ENCODE results near the gene MTG1. TPM values are rescaled to one million over a fixed set of nuclear protein-coding genes. Genes with fewer than 3 reads are reported as not detected.

Gene MTG1
- total and polyA plus RNA-seq, 2 experiments from 2014 or later = 45.7 to 68.6 TPM

DNA sequence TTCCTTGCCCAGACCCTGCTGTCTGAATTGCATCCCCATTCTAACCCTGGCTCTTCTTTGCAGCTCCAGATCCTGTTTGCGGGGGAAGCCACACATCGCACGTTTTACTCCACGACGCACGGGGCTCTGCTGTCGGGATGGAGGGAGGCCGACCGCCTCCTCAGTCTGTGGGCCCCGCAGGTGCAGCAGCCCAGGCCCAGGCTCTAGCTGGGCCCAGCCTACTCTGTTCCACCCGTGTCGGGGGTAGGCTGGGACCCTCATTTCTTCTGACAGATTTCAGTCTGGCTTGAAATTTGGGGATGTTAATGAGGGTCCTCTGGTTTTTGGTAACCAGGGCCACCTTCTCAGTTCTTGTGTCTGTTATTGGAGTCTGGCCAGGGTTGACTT, 2.7 kb upstream of the MTG1 start:
- Histone ChIP-seq H2AFZ (no peak overlapping the region), H3K4me3 (no peak overlapping the region), H3K9me2 (ENCODE audit: insufficient read depth) (no peaks in the 10 kb centered on the region), H3K27me3 (ENCODE audit: insufficient read depth) (no peaks in the 10 kb centered on the region), H3K4me1 (ENCODE audit: insufficient read depth) (no peaks in the 10 kb centered on the region), H3K79me2 (replicated peaks; ENCODE audit: insufficient read depth) (peaks cover 19% of the 10 kb centered on the region), H3K36me3 (ENCODE audit: insufficient read depth) (peaks cover 6% of the 10 kb centered on the region), H3K4me2 (no peak overlapping the region), H3F3A (replicated peaks; ENCODE audit: low read depth) (0 out of 2 replicates have a peak, but pooled peaks cover 3% of the 10 kb centered on the region), H4K20me1 (replicated peaks; ENCODE audit: insufficient read depth) (0 out of 2 replicates have a peak, but pooled peaks cover 5% of the 10 kb centered on the region), H3K27ac (ENCODE audit: low read depth) (no peak overlapping the region)
- Mint-ChIP-seq H3K27me3 (ENCODE audit: insufficient read depth, low read depth, poor library complexity) (peaks cover 2% of the 10 kb centered on the region), H3K36me3 (ENCODE audit: low read depth) (peaks cover 10% of the 10 kb centered on the region), H3K4me1 (peaks cover 9% of the 10 kb centered on the region), H3K4me3 (no peak overlapping the region), H3K9me3 (no peaks in the 10 kb centered on the region), H3K27ac (no peak overlapping the region)
- DNase-seq (ENCODE audit: low spot score) (no peak), ATAC-seq (no peak)
- TF ChIP-seq EZH2phosphoT487 (IDR thresholded peaks at IDR 0.05; ENCODE audit: unreplicated experiment) (no peak), CTCF (conservative IDR thresholded peaks at IDR 0.05; ENCODE audit: low read depth in 2 of 2) (no peak)

DNA sequence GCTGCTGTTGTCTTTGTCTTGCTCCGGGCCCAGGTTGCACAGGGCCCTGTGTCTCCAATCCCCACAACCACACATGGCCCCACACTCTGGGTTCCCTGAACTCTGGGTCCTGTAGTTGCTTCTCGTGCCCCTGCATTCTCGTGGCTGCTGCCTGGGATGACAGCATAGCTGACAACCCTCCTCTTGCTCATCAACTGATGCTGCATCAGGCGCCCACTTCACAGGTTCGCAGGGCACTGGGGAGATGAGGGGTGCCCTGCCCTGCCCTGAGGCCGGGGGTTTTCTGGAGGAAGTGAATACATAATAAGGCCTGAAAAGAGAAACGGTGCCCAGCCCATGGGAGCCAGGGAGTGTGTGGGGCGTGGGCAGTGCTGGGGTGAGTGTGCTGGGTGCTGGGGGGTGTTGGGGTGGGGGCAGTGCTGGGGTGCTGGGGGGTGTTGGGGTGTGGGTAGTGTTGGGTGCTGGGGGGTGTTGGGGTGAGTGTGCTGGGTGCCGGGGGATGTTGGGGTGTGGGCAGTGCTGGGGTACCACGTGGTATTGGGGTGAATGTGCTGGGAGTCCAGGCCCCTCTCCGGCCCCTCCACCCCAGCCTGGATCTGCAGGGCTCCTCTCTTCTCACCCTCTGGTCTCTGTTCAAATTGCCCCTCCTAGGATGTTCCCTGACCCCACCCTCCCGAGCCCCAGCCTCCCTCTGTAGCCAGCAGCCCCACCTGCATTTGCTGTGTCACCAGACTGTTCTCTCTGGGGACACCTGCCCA, 2.0 kb upstream of the MTG1 start:
- H3K4me2 ChIP-seq = no peak overlapping the region
- H3K27ac ChIP-seq (ENCODE audit: low read depth) = no peak overlapping the region
- no peaks in the 10 kb centered on the region for H3K4me1 ChIP-seq (ENCODE audit: insufficient read depth)
- H3F3A ChIP-seq (replicated peaks; ENCODE audit: low read depth) = 0 out of 2 replicates have a peak, but pooled peaks cover 3% of the 10 kb centered on the region
- H3K4me3 ChIP-seq = no peak overlapping the region
- no peak overlapping the region for H2AFZ ChIP-seq
- H4K20me1 ChIP-seq (replicated peaks; ENCODE audit: insufficient read depth) = 0 out of 2 replicates have a peak, but pooled peaks cover 5% of the 10 kb centered on the region
- peaks cover 17% of the 10 kb centered on the region for H3K36me3 Mint-ChIP-seq (ENCODE audit: low read depth)
- no peak for DNase-seq (ENCODE audit: low spot score)
- H3K36me3 ChIP-seq (ENCODE audit: insufficient read depth) = peaks cover 10% of the 10 kb centered on the region
- peaks cover 9% of the 10 kb centered on the region for H3K4me1 Mint-ChIP-seq
- no peaks in the 10 kb centered on the region for H3K27me3 ChIP-seq (ENCODE audit: insufficient read depth)
- peaks cover 24% of the 10 kb centered on the region for H3K79me2 ChIP-seq (replicated peaks; ENCODE audit: insufficient read depth)
- H3K27me3 Mint-ChIP-seq (ENCODE audit: insufficient read depth, low read depth, poor library complexity) = peaks cover 2% of the 10 kb centered on the region
- H3K4me3 Mint-ChIP-seq = no peak overlapping the region
- ATAC-seq = no peak
- H3K27ac Mint-ChIP-seq = no peak overlapping the region
- H3K9me3 Mint-ChIP-seq = no peaks in the 10 kb centered on the region
- no peaks in the 10 kb centered on the region for H3K9me2 ChIP-seq (ENCODE audit: insufficient read depth)
- TF ChIP-seq, protein P1, sequence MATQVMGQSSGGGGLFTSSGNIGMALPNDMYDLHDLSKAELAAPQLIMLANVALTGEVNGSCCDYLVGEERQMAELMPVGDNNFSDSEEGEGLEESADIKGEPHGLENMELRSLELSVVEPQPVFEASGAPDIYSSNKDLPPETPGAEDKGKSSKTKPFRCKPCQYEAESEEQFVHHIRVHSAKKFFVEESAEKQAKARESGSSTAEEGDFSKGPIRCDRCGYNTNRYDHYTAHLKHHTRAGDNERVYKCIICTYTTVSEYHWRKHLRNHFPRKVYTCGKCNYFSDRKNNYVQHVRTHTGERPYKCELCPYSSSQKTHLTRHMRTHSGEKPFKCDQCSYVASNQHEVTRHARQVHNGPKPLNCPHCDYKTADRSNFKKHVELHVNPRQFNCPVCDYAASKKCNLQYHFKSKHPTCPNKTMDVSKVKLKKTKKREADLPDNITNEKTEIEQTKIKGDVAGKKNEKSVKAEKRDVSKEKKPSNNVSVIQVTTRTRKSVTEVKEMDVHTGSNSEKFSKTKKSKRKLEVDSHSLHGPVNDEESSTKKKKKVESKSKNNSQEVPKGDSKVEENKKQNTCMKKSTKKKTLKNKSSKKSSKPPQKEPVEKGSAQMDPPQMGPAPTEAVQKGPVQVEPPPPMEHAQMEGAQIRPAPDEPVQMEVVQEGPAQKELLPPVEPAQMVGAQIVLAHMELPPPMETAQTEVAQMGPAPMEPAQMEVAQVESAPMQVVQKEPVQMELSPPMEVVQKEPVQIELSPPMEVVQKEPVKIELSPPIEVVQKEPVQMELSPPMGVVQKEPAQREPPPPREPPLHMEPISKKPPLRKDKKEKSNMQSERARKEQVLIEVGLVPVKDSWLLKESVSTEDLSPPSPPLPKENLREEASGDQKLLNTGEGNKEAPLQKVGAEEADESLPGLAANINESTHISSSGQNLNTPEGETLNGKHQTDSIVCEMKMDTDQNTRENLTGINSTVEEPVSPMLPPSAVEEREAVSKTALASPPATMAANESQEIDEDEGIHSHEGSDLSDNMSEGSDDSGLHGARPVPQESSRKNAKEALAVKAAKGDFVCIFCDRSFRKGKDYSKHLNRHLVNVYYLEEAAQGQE (IDR thresholded peaks at IDR 0.05; ENCODE audit: unreplicated experiment) = no peak
- TF ChIP-seq JUNB (IDR thresholded peaks at IDR 0.05; ENCODE audit: unreplicated experiment) = no peak
- no peak for TF ChIP-seq CREB1 (CRISPR knock-in tag; IDR thresholded peaks at IDR 0.05; ENCODE audit: low read depth)
- TF ChIP-seq, protein P2, sequence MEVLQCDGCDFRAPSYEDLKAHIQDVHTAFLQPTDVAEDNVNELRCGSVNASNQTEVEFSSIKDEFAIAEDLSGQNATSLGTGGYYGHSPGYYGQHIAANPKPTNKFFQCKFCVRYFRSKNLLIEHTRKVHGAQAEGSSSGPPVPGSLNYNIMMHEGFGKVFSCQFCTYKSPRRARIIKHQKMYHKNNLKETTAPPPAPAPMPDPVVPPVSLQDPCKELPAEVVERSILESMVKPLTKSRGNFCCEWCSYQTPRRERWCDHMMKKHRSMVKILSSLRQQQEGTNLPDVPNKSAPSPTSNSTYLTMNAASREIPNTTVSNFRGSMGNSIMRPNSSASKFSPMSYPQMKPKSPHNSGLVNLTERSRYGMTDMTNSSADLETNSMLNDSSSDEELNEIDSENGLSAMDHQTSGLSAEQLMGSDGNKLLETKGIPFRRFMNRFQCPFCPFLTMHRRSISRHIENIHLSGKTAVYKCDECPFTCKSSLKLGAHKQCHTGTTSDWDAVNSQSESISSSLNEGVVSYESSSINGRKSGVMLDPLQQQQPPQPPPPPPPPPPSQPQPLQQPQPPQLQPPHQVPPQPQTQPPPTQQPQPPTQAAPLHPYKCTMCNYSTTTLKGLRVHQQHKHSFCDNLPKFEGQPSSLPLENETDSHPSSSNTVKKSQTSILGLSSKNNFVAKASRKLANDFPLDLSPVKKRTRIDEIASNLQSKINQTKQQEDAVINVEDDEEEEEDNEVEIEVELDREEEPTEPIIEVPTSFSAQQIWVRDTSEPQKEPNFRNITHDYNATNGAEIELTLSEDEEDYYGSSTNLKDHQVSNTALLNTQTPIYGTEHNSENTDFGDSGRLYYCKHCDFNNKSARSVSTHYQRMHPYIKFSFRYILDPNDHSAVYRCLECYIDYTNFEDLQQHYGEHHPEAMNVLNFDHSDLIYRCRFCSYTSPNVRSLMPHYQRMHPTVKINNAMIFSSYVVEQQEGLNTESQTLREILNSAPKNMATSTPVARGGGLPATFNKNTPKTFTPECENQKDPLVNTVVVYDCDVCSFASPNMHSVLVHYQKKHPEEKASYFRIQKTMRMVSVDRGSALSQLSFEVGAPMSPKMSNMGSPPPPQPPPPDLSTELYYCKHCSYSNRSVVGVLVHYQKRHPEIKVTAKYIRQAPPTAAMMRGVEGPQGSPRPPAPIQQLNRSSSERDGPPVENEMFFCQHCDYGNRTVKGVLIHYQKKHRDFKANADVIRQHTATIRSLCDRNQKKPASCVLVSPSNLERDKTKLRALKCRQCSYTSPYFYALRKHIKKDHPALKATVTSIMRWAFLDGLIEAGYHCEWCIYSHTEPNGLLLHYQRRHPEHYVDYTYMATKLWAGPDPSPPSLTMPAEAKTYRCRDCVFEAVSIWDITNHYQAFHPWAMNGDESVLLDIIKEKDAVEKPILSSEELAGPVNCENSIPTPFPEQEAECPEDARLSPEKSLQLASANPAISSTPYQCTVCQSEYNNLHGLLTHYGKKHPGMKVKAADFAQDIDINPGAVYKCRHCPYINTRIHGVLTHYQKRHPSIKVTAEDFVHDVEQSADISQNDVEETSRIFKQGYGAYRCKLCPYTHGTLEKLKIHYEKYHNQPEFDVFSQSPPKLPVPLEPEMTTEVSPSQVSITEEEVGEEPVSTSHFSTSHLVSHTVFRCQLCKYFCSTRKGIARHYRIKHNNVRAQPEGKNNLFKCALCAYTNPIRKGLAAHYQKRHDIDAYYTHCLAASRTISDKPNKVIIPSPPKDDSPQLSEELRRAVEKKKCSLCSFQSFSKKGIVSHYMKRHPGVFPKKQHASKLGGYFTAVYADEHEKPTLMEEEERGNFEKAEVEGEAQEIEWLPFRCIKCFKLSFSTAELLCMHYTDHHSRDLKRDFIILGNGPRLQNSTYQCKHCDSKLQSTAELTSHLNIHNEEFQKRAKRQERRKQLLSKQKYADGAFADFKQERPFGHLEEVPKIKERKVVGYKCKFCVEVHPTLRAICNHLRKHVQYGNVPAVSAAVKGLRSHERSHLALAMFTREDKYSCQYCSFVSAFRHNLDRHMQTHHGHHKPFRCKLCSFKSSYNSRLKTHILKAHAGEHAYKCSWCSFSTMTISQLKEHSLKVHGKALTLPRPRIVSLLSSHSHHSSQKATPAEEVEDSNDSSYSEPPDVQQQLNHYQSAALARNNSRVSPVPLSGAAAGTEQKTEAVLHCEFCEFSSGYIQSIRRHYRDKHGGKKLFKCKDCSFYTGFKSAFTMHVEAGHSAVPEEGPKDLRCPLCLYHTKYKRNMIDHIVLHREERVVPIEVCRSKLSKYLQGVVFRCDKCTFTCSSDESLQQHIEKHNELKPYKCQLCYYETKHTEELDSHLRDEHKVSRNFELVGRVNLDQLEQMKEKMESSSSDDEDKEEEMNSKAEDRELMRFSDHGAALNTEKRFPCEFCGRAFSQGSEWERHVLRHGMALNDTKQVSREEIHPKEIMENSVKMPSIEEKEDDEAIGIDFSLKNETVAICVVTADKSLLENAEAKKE (CRISPR knock-in tag; IDR thresholded peaks at IDR 0.05) = no peak
- TF ChIP-seq NANOG (IDR thresholded peaks at IDR 0.05; ENCODE audit: borderline replicate concordance) = no peak
- no peak for TF ChIP-seq ETS1 (IDR thresholded peaks at IDR 0.05)
